Transverse colon (tissue), 3 donors: ENCODE results near the gene LENG8.

Experiments
- CTCF ChIP-seq, 5 experiments: fragments of 200-600 bp in 3 of 5; fragments of 450-650 bp in 2 of 5; sonication (generic) in 3 of 5; IDR thresholded peaks; 1 replicate in 2 of 5; 2 replicates in 3 of 5; pipeline ENCODE4 v1.5.1; 2016 to 2017; ENCODE audit warnings: antibody characterized with exemption in 5 of 5, inconsistent platforms in 3 of 5, mild to moderate bottlenecking in 2 of 5, moderate library complexity in 1 of 5
- EP300 ChIP-seq: sonication (generic); formaldehyde crosslinking; IDR thresholded peaks from one replicate; pipeline ENCODE4 v1.6.1; 2017; ENCODE audit warnings: antibody characterized with exemption, low read depth

GRCh38 chr19:54428323-54429175, 20.4 kb upstream of the LENG8 start:
- no peak for TF ChIP-seq CTCF (IDR thresholded peaks at IDR 0.05)
- TF ChIP-seq EP300, result no peak
